IPS DF 19.7 (cell line): Measurements from ENCODE around the gene CLEC4E.
"Not testable (repeated sequence)": the region's sequence is repeated elsewhere in the genome, so short reads cannot be mapped to it uniquely, and the experiment has no call there.

ENCODE experiments used
- DNase-seq: peaks from one replicate; pipeline ENCODE4 v3.0.0-alpha.2; 2013; ENCODE audit warnings: low read depth, low spot score

Gene CLEC4E

DNA sequence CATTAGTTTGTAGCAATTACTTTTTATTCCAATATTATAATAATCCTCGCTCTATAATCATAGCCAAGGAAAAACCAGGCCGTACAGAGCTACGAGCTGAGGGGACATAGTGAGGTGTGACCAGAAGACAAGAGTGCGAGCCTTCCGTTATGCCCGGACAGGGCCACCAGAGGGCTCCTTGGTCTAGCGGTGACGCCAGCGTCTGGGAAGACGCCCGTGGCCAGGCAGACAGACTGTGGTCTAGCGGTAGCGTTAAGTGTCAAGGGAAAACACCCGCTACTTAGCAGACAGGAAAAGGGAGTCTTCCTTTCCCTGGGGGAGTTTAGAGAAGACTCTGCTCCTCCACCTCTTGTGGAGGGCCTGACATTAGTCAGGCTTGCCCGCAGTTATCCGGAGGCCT, 2.9 kb downstream of the CLEC4E start:
- not testable (repeated sequence) for DNase-seq

DNA sequence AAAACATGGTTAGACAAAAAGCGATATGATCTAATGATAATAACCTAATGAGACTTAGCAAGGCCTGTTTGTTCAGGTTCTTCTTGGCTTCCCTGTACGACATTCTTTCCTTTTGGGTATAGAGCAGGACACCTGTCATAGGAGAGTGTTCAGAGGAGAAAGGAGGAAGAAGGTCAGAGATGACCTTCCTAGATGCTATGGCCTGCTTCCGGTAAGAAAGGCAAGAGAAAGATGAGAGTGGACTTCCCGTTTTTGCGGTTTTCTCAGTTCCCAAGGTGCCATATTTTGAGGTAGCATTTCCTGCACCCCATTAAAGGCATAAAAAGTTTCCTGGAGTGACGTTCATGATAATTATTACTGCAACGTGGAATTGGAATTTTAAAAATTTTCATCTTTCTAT, 8.7 kb downstream of the CLEC4E start:
- no peak for DNase-seq

DNA sequence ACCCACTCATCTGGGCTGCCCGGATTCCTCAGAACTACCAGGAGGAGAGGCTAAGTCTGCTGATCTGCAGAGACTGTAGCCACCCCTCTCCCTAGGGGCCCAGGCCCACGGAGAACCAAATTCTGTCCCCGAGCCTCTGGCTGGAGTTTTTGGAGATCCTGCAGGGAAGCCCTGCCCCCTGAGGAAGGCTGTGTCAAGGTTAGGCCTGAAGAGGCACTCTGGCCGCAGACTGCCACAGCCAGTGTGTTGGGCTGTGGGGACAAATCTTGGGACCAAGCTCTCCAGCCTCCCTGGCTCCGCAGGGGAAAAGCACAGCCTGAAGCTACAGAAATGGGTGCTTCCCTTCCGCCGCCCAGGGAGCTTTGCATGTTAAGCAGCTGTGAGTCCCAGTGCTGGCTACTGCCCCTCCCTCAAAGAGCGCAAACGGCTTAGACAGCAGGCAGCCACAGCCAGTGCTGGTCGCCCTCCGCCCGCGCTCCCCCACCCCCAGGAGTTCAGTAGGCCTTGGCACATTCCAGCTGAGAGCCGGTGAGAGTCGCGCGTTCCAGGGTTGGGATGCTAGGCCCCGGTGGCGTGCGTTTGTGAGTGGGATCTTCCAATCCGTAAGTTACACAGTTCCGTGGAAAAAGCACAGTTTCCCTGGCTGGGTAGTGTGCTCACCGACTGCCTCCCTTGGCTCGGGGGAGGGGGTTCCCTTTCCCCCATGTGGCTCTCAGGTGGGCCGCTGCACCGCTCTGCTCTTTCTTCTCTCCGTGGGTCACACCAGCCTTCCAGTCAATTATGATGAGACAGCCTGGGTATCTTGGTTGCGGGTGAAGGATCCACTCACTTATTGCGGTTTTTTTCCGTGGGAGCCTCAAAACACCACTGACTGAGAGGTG, 13.2 kb downstream of the CLEC4E start:
- DNase-seq: no peak

DNA sequence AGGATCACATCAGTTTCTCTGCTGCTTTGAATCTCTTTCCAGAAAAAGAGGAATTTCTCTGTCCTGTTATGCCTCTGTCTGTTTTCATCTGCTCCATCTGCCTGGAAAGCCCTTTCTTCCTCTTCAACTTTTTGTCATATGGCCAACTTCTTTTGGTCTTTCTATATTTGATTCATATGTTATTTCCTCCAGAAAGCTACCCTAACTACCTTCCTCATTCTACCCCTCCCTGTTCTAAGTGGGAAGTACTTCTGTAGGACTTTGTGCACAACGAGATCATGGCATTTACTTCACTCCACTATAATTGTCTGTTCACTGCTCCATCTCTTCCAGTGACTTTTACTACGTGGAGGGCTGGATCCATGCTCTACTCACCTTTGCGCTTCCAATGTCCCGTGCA, 21.5 kb downstream of the CLEC4E start:
- DNase-seq: no peak

DNA sequence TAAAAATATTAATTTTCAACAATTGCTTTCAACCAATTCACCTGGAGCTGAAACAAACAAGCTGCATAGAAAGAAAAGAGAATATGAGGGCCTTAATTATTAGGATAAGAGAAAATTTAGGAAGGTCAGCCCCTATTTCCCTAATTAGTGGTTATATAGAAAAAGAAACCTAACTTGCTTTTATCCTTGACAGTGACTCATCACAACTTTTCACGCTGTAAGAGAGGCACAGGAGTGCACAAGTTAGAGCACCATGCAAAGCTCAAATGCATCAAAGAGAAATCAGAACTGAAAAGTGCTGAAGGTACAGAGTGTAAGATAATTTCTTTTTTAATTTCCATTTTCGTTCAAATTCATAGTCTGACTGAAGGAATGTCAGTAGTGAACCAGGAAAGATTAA, 22.7 kb downstream of the CLEC4E start:
- no peak for DNase-seq

DNA sequence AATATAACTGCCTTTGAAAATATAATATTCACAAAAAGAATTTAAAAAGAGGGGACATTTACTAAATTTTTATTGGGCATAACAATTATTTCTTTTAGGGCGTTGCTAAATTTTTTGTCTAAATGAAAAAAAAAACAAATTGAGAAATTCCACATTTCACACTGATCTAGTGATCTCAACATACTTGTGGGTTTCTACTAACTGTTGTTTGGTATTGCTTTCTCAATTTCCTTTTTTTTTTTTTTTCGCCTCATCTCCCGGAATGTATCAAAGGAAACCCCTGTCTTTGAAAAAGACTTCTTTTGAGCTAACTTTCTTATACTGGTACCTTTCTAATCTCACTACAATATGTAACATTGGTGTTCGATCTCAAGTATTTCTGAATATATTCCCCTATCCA, 27.4 kb downstream of the CLEC4E start, which contains the start of gene CLEC4D:
CLEC4D (plus strand) TSS at position 248 of the 400 bp plus-strand sequence. CDS start 230 bp downstream, outside the sequence.
- DNase-seq: no peak

DNA sequence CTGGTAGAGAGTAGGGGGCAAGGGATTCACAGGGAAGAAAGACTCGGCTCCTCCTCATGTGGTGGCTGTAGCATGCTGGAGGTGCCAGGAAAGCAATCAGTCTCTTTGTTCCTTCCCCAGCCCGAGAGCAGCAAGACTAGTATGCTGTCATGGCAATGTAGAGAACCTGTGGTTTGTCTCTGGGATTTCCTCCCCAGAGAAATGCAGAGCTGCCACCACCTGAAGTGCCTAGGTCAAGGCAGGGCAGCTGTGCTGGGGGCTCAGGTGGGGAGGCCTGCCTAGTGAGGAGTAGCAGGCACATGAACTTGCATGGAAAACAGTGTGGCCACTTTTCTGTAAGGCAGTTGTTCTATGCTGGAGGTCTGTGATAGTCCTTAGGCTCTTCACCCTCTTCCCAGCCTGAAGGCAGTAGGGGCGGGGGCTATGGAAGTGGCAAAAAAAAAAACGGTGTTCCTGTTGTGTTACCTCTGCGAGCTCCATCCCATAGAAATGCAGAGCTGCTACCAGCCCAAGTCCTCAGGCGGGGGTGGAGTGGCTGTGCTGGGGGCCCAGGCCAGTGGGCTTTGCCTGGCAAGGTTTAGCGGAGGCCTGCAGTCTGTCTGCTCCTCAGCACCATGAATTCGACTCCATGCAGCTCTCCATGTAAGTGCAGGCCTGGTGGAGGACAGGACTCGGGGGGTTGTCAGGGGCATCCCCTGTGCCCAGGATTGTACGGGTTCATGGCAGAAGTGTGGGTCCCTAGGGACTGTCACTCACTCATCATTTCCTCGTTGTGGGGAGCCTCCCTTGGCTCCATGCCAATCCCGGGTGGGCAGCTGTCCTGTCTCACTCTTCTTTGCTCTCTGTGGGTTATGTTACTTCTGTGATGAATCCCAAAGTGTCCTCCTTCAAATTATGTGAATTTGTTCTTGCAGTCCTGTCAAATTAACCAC, 31.5 kb downstream of the CLEC4E start:
- DNase-seq: no peak

DNA sequence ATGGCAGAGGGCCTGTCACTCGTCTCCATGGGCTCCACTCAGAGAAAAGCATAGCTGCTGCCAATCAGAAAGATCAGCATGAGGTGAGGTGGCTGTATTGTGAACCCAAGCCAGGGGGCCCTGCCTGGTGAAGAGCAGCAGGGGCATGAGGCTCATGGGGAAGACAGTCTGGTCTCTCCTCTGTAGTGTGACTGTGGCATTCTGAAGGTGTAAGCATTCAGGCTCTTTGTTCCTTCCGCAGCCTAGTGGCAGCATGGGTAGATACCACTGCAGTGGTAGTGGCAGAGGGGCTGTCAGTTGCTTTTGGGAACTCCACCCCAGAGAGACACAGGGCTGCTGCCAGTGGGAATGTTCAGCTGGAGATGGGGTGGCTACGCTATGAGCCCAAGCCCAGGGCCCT, 32.5 kb downstream of the CLEC4E start:
- no peak for DNase-seq

DNA sequence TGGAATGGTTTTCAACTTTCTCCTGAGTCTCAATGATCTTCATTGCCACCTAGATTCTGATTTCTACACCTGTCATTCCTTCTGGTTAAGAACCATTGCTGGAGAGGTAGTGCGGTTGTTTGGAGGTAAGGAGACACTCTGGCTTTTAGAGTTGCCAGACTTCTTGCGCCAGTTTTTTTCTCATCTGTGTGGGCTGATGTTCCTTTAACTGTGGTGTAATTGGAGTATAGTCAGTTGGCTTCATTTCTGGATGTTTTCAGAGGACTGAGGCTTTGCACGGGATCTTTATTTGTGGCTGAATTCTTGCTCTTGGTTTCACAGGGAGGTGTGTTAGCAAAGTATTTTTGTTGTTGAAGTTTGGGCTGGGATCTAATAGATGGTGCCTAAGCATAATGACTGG, 33.1 kb downstream of the CLEC4E start:
- no peak for DNase-seq

DNA sequence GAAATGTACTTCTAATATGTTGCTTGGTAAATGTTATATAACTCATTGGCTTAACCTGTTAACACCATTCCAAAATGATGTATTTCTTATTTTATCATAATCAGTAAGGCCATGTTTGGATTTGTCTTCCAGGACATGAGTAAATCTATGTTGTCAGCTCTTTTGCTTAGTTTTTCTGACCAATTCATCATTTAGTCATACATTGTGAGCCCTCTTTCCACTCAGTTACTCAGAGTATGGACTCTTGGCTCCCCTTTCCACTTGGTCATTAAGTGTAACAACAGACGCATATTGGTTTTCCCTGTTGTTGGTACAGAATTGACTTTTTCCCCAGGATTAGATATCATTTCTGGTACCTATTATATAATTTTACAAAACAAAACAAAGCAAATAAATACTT, 36.4 kb downstream of the CLEC4E start:
- no peak for DNase-seq

DNA sequence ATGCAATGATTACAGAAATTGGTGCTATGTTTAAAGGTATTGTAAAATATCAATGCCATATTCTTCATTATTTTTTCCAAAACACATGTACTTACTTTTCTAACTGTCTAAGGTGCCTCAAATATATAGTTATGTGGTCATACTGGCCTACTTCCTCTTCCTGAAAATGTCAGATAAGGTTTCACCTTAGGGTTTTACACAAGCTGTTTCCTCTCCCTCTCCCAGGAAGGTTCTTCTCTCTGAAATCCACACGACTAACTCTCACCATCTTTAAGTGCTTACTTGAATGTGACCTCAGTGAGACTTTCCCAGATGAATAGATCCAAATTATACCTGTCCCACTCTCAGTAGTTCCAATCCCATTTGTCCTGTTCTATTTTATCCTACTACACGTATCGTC, 39.0 kb downstream of the CLEC4E start:
- no peak for DNase-seq

DNA sequence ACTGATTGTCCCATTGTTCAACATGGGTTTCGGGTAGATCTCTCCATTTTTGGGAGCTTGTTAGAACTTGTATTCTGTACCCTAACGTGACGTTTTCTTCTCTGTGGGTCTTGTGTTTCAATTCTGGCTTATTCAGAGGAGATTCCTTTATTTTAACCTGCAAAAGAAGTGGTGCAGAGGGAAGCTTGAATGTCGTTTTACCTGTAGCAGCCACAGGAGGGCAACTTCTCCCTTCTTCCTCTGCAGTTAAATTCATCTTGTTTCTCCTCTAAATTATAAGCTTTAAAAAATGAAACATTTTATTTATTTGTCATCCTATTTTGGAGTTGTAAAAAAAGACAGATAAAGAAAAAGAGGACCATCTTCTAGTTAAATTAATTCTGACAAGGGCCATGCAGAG, 41.1 kb downstream of the CLEC4E start:
- DNase-seq: no peak

DNA sequence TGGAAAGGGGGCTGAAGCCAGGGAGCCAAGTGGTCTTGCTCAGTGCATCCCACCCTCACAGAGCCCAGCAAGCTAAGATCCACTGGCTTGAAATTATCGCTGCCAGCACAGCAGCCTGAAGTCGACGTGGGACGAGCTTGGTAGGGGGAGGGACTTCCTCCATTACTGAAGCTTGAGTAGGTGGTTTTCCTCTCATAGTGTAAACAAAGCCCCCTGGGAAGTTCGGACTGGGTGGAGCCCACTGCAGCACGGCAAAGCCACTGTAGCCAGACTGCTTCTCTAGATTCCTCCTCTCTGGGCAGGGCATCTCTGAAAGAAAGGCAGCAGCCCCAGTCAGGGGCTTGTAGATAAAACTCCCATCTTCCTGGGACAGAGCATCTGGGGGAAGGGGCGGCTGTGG, 44.6 kb downstream of the CLEC4E start:
- not testable (repeated sequence) for DNase-seq

DNA sequence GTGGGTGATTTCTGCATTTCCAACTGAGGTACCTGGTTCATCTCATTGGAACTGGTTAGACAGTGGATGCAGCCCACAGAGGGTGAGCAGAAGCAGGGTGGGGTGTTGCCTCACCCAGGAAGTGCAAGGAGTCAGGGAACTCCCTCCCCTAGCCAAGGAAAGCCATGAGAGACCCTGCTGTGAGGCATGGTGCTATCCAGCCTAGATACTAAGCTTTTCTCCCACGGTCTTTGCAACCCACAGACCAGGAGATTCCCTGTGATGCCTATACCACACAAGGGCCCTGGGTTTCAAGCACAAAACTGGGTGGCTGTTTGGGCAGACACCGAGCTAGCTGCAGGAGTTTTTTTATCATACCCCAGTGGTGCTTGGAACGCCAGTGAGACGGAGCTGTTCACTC, 45.0 kb downstream of the CLEC4E start:
- not testable (repeated sequence) for DNase-seq

DNA sequence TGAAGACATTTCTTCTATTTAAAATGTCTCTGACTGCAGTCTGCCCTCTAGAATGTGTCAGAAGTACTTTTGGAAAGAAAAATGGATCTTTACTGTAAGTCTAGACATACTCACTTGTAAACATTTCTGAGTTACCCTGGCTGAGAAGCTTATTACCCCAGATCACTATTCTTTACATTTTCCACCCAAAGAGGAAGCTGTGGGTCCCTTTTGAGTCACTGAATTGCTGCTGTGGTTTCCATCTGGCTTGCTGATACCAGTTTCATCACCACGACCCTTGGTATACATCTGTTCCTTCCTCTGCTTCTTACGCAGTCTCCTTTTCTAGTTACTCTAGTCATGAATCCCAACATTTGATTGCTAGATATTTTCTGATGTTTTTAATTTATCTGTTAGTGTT, 47.6 kb downstream of the CLEC4E start:
- no peak for DNase-seq

DNA sequence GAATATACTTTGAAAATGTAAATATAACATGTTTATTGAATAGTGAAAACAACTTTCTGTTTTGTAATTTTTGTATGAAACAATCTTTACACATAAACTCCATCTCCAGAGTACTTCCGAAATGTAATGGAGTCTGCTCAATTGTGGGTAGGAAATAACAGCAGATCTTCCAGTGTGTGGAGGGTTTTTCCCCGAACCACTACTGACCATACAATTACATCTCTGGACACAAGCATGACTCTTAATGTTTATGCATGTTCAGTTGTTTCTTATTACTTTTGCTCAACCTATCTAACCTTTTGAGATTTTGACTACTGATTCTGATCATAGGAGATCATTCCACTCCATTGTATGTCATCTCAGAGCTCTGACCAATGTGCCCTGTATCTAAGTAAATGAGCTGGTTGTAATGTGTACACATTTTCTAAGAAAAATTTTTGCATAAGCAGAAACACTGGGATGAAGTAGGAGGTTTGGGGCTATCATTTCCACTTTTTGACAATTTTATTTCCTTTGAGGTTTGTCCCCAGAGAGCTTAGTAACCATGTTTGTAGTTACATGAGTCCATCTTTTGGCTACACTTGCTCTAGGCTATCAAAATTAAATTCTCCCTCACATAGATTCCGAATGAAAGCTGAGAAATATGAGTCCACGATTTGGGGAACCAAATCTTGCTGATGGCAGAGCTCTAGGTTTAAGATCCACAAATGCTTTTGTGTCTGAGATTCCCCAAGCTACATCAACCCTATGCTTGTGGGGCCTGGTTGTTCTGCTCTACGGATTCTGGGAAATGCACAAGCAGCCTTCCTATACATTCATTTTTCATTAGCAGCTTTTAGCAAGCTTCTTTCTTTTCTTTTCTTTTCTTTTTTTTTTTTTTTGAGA, 48.8 kb downstream of the CLEC4E start:
- no peak for DNase-seq
